Mammary epithelial cell (primary cell): ENCODE results near the gene IQCE.
"Not testable (repeated sequence)": the region's sequence is repeated elsewhere in the genome, so short reads cannot be mapped to it uniquely, and the experiment has no call there.

Source experiments
- CTCF ChIP-seq, 2 donors: IDR thresholded peaks in 1 of 2; conservative IDR thresholded peaks in 1 of 2; 2 replicates each; pipeline ENCODE4 v1.5.1; 2011 to 2012; ENCODE audit warnings: inconsistent platforms in 2 of 2, low read length in 2 of 2, mild to moderate bottlenecking in 2 of 2, control low read depth in 1 of 2, low read depth in 1 of 2; ENCODE audit not compliant: insufficient read depth in 1 of 2; ENCODE audit errors: extremely low read depth in 1 of 2
- EZH2 ChIP-seq: IDR thresholded peaks from 2 replicates; pipeline ENCODE4 v1.6.1; 2012; ENCODE audit warnings: low read length, inconsistent platforms, borderline replicate concordance

DNA sequence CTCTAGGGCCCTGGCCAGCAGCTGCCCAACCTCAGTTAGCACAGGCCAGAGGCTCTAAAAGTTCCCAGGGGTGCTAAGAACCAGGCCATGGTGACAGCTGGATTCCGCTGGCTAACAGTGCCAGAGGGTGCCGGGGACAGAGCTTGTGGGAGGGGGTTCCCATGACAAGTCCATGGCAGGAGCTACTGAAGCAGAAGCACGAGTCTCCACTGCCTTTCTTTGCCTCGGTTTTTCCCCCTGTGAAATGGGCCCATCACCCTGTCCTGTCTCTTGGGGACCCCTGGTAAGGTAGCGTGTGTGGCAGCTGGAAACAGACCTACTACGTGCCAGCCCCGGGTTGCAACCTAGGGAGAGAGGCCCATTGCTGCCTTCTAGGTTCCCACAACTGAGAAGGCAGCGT, 26.0 kb upstream of the IQCE start:
- not testable (repeated sequence) for TF ChIP-seq CTCF (conservative IDR thresholded peaks at IDR 0.05 in 1 of 2, IDR thresholded peaks at IDR 0.05 in 1 of 2; ENCODE audit: extremely low read depth in 1 of 2, insufficient read depth in 1 of 2, low read depth in 1 of 2, low read length in 2 of 2); EZH2
